CD4-positive, alpha-beta T cell (primary cell): ENCODE data around the gene SH3RF3. TPM values are rescaled to one million over a fixed set of nuclear protein-coding genes. Genes with fewer than 3 reads are reported as not detected.
"Not testable (repeated sequence)": the region's sequence is repeated elsewhere in the genome, so short reads cannot be mapped to it uniquely, and the experiment has no call there.

ENCODE experiments used
- ATAC-seq: fragments of 200-7000 bp; cut with Tn5 transposase; one replicate; pipeline ENCODE4 v1.10.0; 2022; ENCODE audit warnings: mild to moderate bottlenecking; ENCODE audit not compliant: poor library complexity
- CTCF ChIA-PET: fragments of 350-600 bp; sonication (Branson Sonifier 250); formaldehyde crosslinking; loops from one replicate; lab custom pipeline; 2021; ENCODE audit warnings: antibody characterized with exemption, inconsistent platforms; lab: Charles Lee
- POLR2A ChIA-PET: fragments of 350-600 bp; sonication (Branson Sonifier 250); formaldehyde crosslinking; loops from one replicate; lab custom pipeline; 2021; ENCODE audit warnings: antibody characterized with exemption, inconsistent platforms; lab: Charles Lee
- DNase-seq, 14 experiments: peaks; one replicate each; pipeline ENCODE4 v3.0.0-alpha.2; 2013 to 2020; ENCODE audit warnings: mixed read lengths in 2 of 14
- H3K27ac ChIP-seq, 2 donors: one replicate each; pipeline versions ENCODE4 v1.5.1 to v1.7.0; 2013; ENCODE audit warnings: low read length in 2 of 2, low read depth in 1 of 2, mild to moderate bottlenecking in 1 of 2
- H3K27me3 ChIP-seq, 2 experiments: 1 replicate in 1 of 2; 2 replicates in 1 of 2; pipeline versions ENCODE4 v1.6.1 to v1.7.0; 2013; ENCODE audit warnings: low read length in 2 of 2, control low read depth in 1 of 2, mild to moderate bottlenecking in 1 of 2, moderate library complexity in 1 of 2; ENCODE audit not compliant: insufficient read depth in 2 of 2, control insufficient read depth in 1 of 2
- H3K36me3 ChIP-seq: one replicate; pipeline ENCODE4 v1.6.1; 2013; ENCODE audit warnings: low read length, control low read depth; ENCODE audit not compliant: insufficient read depth
- H3K4me1 ChIP-seq: one replicate; pipeline ENCODE4 v1.6.1; 2013; ENCODE audit warnings: low read length, control low read depth; ENCODE audit not compliant: insufficient read depth
- H3K4me3 ChIP-seq: one replicate; pipeline ENCODE4 v1.5.1; 2013; ENCODE audit warnings: mild to moderate bottlenecking, low read length, moderate library complexity
- H3K9me3 ChIP-seq, 2 experiments: 1 replicate in 1 of 2; 2 replicates in 1 of 2; pipeline versions ENCODE4 v1.6.1 to v1.7.0; 2013; ENCODE audit warnings: low read length in 2 of 2, mild to moderate bottlenecking in 2 of 2, control low read depth in 1 of 2, moderate library complexity in 1 of 2; ENCODE audit not compliant: control insufficient read depth in 1 of 2, insufficient read depth in 1 of 2
- H3K27ac Mint-ChIP-seq: one replicate; pipeline ENCODE4 v1.8.0; 2020; ENCODE audit warnings: mixed read lengths
- H3K27me3 Mint-ChIP-seq: one replicate; pipeline ENCODE4 v1.8.0; 2021; ENCODE audit warnings: mixed read lengths
- H3K36me3 Mint-ChIP-seq: one replicate; pipeline ENCODE4 v1.8.0; 2021; ENCODE audit warnings: low read depth, mixed read lengths
- H3K4me1 Mint-ChIP-seq: one replicate; pipeline ENCODE4 v1.8.0; 2021; ENCODE audit warnings: low read depth, mixed read lengths
- H3K4me3 Mint-ChIP-seq: one replicate; pipeline ENCODE4 v1.8.0; 2020; ENCODE audit warnings: mild to moderate bottlenecking, mixed read lengths
- H3K9me3 Mint-ChIP-seq: one replicate; pipeline ENCODE4 v1.8.0; 2020; ENCODE audit warnings: mixed read lengths
- CTCF ChIP-seq: fragments of 200-600 bp; IDR thresholded peaks from one replicate; pipeline ENCODE4 v1.8.0; 2022; ENCODE audit warnings: antibody characterized with exemption, mild to moderate bottlenecking
- intact Hi-C, 2 experiments: fragments of 100-400 bp; cut with DNase I in 1 of 2; cut with micrococcal nuclease in 1 of 2; formaldehyde crosslinking; loops; one replicate each; pipeline versions ENCODE4 v1.15.1 to v1.9.0; 2023 to 2025; cut with DNase I, micrococcal nuclease
- total RNA-seq, 174 experiments: library from RNA in 2 of 174; stranded (reverse) in 2 of 174; gene quantifications; one replicate each; pipeline ENCODE4 v1.2.3 and lab custom pipeline; 2021 to 2026

The SH3RF3 gene
- total RNA-seq, 2 experiments from 2014 or later: 5.2 to 5.9 TPM

DNA sequence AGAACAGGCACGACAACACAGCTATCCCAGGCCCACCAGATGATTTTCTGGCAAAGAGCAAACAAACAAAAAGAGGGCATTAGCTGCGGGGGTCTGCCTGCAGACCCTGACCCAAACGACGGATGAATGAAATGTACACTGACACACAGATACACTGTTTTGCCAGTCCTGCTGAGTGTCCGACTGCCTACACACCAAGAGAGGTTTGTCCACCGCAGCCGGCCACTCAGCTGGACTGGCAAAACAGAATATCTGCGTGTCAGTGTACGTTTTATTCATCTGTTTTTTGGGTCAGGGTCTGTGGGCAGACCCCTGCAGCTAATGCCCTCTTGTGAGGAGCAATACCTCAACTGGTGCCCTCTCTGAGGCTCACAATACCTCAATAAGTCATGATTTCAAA is 10.7 kb upstream of the SH3RF3 start:
- no peak for ATAC-seq
- POLR2A ChIA-PET: interaction anchor here (1.0 to 1.2 kb wide), 2 partner anchors 15 to 86 kb away, joined by 3 to 4 read pairs; no protein-coding TSS in a partner anchor
- TF ChIP-seq CTCF: no peak
- Histone ChIP-seq H3K9me3 (no peaks in the 10 kb centered on the region), H3K4me3 (no peak overlapping the region), H3K27me3 (no peaks in the 10 kb centered on the region), H3K36me3 (no peaks in the 10 kb centered on the region), H3K27ac (no peak overlapping the region), H3K4me1 (peaks cover 4% of the 10 kb centered on the region)
- CTCF ChIA-PET: no interaction called here
- Mint-ChIP-seq H3K4me3 (no peak overlapping the region), H3K27ac (no peak overlapping the region), H3K9me3 (no peaks in the 10 kb centered on the region), H3K36me3 (no peaks in the 10 kb centered on the region), H3K27me3 (no peaks in the 10 kb centered on the region), H3K4me1 (peaks cover 17% of the 10 kb centered on the region)
- intact Hi-C loops: no loop called here
- no peak for DNase-seq

DNA sequence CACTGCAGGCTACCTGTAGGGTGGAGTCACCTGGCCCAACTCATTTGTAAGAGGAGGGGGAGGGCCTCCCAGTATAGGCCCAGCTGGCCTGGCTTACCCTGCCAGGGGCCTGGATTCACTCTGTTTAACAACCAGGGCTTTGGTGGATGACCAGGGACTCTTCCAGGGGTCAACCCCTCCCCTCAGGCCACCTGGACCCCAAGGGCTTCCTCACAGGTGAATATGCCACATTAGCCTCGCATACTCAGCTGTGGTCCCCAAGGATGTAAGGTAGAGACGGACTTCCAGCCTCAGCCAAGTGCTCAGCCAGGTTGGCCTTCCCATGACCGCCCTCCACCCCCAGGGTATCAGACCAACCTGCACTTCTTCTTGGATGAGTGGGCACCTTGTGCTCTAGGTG is 8.8 kb upstream of the SH3RF3 start:
- Histone ChIP-seq H3K9me3 (no peaks in the 10 kb centered on the region), H3K4me1 (peaks cover 9% of the 10 kb centered on the region), H3K27ac (no peak overlapping the region), H3K27me3 (peaks cover 0 to 4% of the 10 kb centered on the region in 2 experiments), H3K4me3 (no peak overlapping the region), H3K36me3 (no peaks in the 10 kb centered on the region)
- no peak overlapping the region for H3K4me3 Mint-ChIP-seq
- ChIA-PET POLR2A (no interaction called here), CTCF (no interaction called here)
- TF ChIP-seq CTCF: no peak
- no peaks in the 10 kb centered on the region for H3K27me3 Mint-ChIP-seq
- intact Hi-C loops: loop anchor here in 1 of 2 experiments (10.0 kb wide), 1 partner anchor 335 kb away; the partner anchor contains the start of gene CCDC138
- peaks cover 22% of the 10 kb centered on the region for H3K4me1 Mint-ChIP-seq
- H3K27ac Mint-ChIP-seq: no peak overlapping the region
- DNase-seq: no peak
- H3K9me3 Mint-ChIP-seq: no peaks in the 10 kb centered on the region
- no peaks in the 10 kb centered on the region for H3K36me3 Mint-ChIP-seq
- ATAC-seq: no peak

DNA sequence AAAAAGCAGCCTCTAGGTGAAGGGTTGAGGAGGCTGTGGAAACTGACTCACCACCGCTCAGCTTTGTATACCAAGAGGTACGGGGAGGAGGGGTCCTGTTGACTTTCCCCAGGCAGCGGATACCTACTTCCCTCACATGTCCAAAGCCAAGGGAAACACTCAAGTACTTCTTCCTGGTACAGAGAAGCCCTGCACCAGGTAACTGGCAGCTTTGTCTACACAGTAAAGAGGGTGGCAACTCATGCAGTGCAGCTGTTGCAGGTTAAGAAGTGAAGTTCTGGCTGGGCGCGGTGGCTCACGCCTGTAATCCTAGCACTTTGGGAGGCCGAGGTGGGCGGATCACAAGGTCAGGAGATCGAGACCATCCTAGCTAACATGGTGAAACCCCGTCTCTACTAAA is 8.3 kb upstream of the SH3RF3 start:
- H3K27me3 ChIP-seq, ATAC-seq, H3K9me3 ChIP-seq, H3K27ac ChIP-seq, H3K4me3 Mint-ChIP-seq, H3K27ac Mint-ChIP-seq, H3K36me3 ChIP-seq, H3K4me1 ChIP-seq, H3K36me3 Mint-ChIP-seq, DNase-seq, POLR2A ChIA-PET, H3K9me3 Mint-ChIP-seq, CTCF ChIA-PET, H3K4me3 ChIP-seq, H3K27me3 Mint-ChIP-seq: not testable (repeated sequence)
- H3K4me1 Mint-ChIP-seq: peaks cover 22% of the 10 kb centered on the region
- intact Hi-C loops: loop anchor here in 1 of 2 experiments (10.0 kb wide), 1 partner anchor 336 kb away; the partner anchor contains the start of gene CCDC138
